GM21576 (cell line): ENCODE measurements around the gene NLGN1.
A peak's percentile ranks its signal among the peaks of the same experiment; 100 is the strongest.

Experiments
- ATAC-seq: cut with Tn5 transposase; IDR thresholded peaks from one replicate; pipeline ENCODE4 v1.9.1; 2021; ENCODE audit warnings: mild to moderate bottlenecking, moderate library complexity; ENCODE audit not compliant: unreplicated experiment

Gene NLGN1

GRCh38 chr3:174061162-174061561 lies 663.6 kb downstream of the NLGN1 start:
- ATAC-seq = no peak

- ATAC-seq = no peak
Measured at GRCh38 chr3:174061731-174062130, 664.2 kb downstream of the NLGN1 start.

- no peak for ATAC-seq
Measured at GRCh38 chr3:174062923-174063322, 665.4 kb downstream of the NLGN1 start.

- no peak for ATAC-seq
Measured at GRCh38 chr3:174068035-174068434, 670.5 kb downstream of the NLGN1 start.

- ATAC-seq = no peak
Measured at GRCh38 chr3:174072675-174073074, 675.1 kb downstream of the NLGN1 start.

GRCh38 chr3:174083706-174084105 lies 686.2 kb downstream of the NLGN1 start:
- no peak for ATAC-seq

GRCh38 chr3:174089592-174089991 lies 692.0 kb downstream of the NLGN1 start:
- ATAC-seq = no peak

- no peak for ATAC-seq
Measured at GRCh38 chr3:174094669-174095068, 697.1 kb downstream of the NLGN1 start.

GRCh38 chr3:174097686-174098085 lies 700.1 kb downstream of the NLGN1 start:
- ATAC-seq = no peak

- no peak for ATAC-seq
Measured at GRCh38 chr3:174098746-174099145, 701.2 kb downstream of the NLGN1 start.

GRCh38 chr3:174099724-174100123 lies 702.2 kb downstream of the NLGN1 start:
- no peak for ATAC-seq

GRCh38 chr3:174100744-174101143 lies 703.2 kb downstream of the NLGN1 start:
- ATAC-seq = no peak

- peak; percentile 58 for ATAC-seq
Measured at GRCh38 chr3:174101244-174101643, 703.7 kb downstream of the NLGN1 start.

- ATAC-seq = no peak
Measured at GRCh38 chr3:174102274-174102673, 704.7 kb downstream of the NLGN1 start.

- no peak for ATAC-seq
Measured at GRCh38 chr3:174102866-174103265, 705.3 kb downstream of the NLGN1 start.

- ATAC-seq = no peak
Measured at GRCh38 chr3:174110761-174111160, 713.2 kb downstream of the NLGN1 start.

GRCh38 chr3:174111776-174112175 lies 714.2 kb downstream of the NLGN1 start:
- ATAC-seq = no peak

- ATAC-seq = no peak
Measured at GRCh38 chr3:174116421-174116820, 718.9 kb downstream of the NLGN1 start.

GRCh38 chr3:174120997-174121396 lies 723.5 kb downstream of the NLGN1 start:
- ATAC-seq = no peak

- ATAC-seq = no peak
Measured at GRCh38 chr3:174122411-174122810, 724.9 kb downstream of the NLGN1 start.

- no peak for ATAC-seq
Measured at GRCh38 chr3:174125267-174125824, 727.8 kb downstream of the NLGN1 start.

- no peak for ATAC-seq
Measured at GRCh38 chr3:174126990-174127758, 729.6 kb downstream of the NLGN1 start.

GRCh38 chr3:174132006-174132405 lies 734.5 kb downstream of the NLGN1 start:
- no peak for ATAC-seq
